Liver (tissue), 3 donors: ENCODE data around the gene CELSR1.

Source experiments
- FOXA1 ChIP-seq: IDR thresholded peaks from 2 replicates; pipeline ENCODE4 v1.6.1; 2016; ENCODE audit warnings: antibody characterized with exemption
- GABPA ChIP-seq, 2 donors: IDR thresholded peaks in 1 of 2; conservative IDR thresholded peaks in 1 of 2; 2 replicates each; pipeline ENCODE4 v1.6.1; 2016; ENCODE audit warnings: antibody characterized with exemption in 2 of 2, mild to moderate bottlenecking in 1 of 2, moderate library complexity in 1 of 2
- JUND ChIP-seq, 2 donors: IDR thresholded peaks; 2 replicates each; pipeline ENCODE4 v1.6.1; 2016; ENCODE audit warnings: antibody characterized with exemption in 2 of 2
- RAD21 ChIP-seq, 2 donors: IDR thresholded peaks; 2 replicates each; pipeline ENCODE4 v1.6.1; 2016; ENCODE audit warnings: antibody characterized with exemption in 2 of 2, mild to moderate bottlenecking in 2 of 2
- TAF1 ChIP-seq: conservative IDR thresholded peaks from 2 replicates; pipeline ENCODE4 v1.6.1; 2016; ENCODE audit warnings: antibody characterized with exemption, mild to moderate bottlenecking
- YY1 ChIP-seq: IDR thresholded peaks from 2 replicates; pipeline ENCODE4 v1.6.1; 2016; ENCODE audit warnings: antibody characterized with exemption, mild to moderate bottlenecking
- ZBTB33 ChIP-seq: IDR thresholded peaks from 2 replicates; pipeline ENCODE4 v1.6.1; 2016; ENCODE audit warnings: antibody characterized with exemption
- TF ChIP-seq, protein P1 (sequence below): IDR thresholded peaks from 2 replicates; pipeline ENCODE4 v1.6.1; 2016; ENCODE audit warnings: antibody characterized with exemption
- TF ChIP-seq, protein P2 (sequence below): fragments of 150-350 bp; IDR thresholded peaks from 2 replicates; pipeline ENCODE4 v1.5.1; 2017; ENCODE audit warnings: improper control_type of control experiment, low read depth, low read length; ENCODE audit not compliant: missing input control
- TF ChIP-seq, protein P3 (sequence below): IDR thresholded peaks from 2 replicates; pipeline ENCODE4 v1.6.1; 2016; ENCODE audit warnings: antibody characterized with exemption, mild to moderate bottlenecking
- donor health status: healthy.
- donor health status: healthy.

GRCh38 chr22:46569055-46569847, 31.8 kb upstream of the CELSR1 start:
- TF ChIP-seq, protein P1, sequence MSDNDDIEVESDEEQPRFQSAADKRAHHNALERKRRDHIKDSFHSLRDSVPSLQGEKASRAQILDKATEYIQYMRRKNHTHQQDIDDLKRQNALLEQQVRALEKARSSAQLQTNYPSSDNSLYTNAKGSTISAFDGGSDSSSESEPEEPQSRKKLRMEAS: no peak
- TF ChIP-seq RAD21 (IDR thresholded peaks at IDR 0.05) (no peak), JUND (IDR thresholded peaks at IDR 0.05) (no peak), YY1 (no peak), GABPA (IDR thresholded peaks at IDR 0.05 in 1 of 2, conservative IDR thresholded peaks at IDR 0.05 in 1 of 2) (no peak), TAF1 (no peak), FOXA1 (no peak), ZBTB33 (no peak)
- TF ChIP-seq, protein P2, sequence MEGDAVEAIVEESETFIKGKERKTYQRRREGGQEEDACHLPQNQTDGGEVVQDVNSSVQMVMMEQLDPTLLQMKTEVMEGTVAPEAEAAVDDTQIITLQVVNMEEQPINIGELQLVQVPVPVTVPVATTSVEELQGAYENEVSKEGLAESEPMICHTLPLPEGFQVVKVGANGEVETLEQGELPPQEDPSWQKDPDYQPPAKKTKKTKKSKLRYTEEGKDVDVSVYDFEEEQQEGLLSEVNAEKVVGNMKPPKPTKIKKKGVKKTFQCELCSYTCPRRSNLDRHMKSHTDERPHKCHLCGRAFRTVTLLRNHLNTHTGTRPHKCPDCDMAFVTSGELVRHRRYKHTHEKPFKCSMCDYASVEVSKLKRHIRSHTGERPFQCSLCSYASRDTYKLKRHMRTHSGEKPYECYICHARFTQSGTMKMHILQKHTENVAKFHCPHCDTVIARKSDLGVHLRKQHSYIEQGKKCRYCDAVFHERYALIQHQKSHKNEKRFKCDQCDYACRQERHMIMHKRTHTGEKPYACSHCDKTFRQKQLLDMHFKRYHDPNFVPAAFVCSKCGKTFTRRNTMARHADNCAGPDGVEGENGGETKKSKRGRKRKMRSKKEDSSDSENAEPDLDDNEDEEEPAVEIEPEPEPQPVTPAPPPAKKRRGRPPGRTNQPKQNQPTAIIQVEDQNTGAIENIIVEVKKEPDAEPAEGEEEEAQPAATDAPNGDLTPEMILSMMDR: no peak
- TF ChIP-seq, protein P3, sequence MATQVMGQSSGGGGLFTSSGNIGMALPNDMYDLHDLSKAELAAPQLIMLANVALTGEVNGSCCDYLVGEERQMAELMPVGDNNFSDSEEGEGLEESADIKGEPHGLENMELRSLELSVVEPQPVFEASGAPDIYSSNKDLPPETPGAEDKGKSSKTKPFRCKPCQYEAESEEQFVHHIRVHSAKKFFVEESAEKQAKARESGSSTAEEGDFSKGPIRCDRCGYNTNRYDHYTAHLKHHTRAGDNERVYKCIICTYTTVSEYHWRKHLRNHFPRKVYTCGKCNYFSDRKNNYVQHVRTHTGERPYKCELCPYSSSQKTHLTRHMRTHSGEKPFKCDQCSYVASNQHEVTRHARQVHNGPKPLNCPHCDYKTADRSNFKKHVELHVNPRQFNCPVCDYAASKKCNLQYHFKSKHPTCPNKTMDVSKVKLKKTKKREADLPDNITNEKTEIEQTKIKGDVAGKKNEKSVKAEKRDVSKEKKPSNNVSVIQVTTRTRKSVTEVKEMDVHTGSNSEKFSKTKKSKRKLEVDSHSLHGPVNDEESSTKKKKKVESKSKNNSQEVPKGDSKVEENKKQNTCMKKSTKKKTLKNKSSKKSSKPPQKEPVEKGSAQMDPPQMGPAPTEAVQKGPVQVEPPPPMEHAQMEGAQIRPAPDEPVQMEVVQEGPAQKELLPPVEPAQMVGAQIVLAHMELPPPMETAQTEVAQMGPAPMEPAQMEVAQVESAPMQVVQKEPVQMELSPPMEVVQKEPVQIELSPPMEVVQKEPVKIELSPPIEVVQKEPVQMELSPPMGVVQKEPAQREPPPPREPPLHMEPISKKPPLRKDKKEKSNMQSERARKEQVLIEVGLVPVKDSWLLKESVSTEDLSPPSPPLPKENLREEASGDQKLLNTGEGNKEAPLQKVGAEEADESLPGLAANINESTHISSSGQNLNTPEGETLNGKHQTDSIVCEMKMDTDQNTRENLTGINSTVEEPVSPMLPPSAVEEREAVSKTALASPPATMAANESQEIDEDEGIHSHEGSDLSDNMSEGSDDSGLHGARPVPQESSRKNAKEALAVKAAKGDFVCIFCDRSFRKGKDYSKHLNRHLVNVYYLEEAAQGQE: no peak
